Measurements from ENCODE around the gene KRT74. TPM values are rescaled to one million over a fixed set of nuclear protein-coding genes. Genes with fewer than 3 reads are reported as not detected.

KRT74 gene
- total and polyA plus RNA-seq, 4 donors, result not detected

- H3K27ac ChIP-seq (ENCODE audit: low read depth in 1 of 2, low read length in 1 of 2), result no peak overlapping the region
- H3K36me3 ChIP-seq (ENCODE audit: control insufficient read depth in 4 of 4, insufficient read depth in 4 of 4, low read length in 4 of 4), result no peaks in the 10 kb centered on the region
- H3K4me1 ChIP-seq (ENCODE audit: control insufficient read depth in 5 of 5, insufficient read depth in 5 of 5, low read length in 5 of 5), result peaks cover 0 to 29% (median 6%) of the 10 kb centered on the region in 5 donors
- H3K4me3 ChIP-seq, result no peak overlapping the region
- no peaks in the 10 kb centered on the region for H3K27me3 ChIP-seq (ENCODE audit: control insufficient read depth in 3 of 3, insufficient read depth in 3 of 3, low read length in 2 of 3)
- no peak for TF ChIP-seq CTCF (IDR thresholded peaks at IDR 0.05; ENCODE audit: control extremely low read depth, extremely low read depth)
- ATAC-seq (ENCODE audit: insufficient read depth, low FRiP score) (no peak), DNase-seq (no peak)
- H3K9me3 ChIP-seq (ENCODE audit: control insufficient read depth in 4 of 4, insufficient read depth in 3 of 4, low read length in 3 of 4), result no peaks in the 10 kb centered on the region
- H3K9ac ChIP-seq (ENCODE audit: insufficient read depth in 1 of 2, low read length in 2 of 2), result no peak overlapping the region
Measured at GRCh38 chr12:52542157-52542556, 31.5 kb downstream of the KRT74 start.

GRCh38 chr12:52541709-52542108 lies 31.9 kb downstream of the KRT74 start:
- H3K27ac ChIP-seq (ENCODE audit: low read depth in 1 of 2, low read length in 1 of 2), result no peak overlapping the region
- no peaks in the 10 kb centered on the region for H3K27me3 ChIP-seq (ENCODE audit: control insufficient read depth in 3 of 3, insufficient read depth in 3 of 3, low read length in 2 of 3)
- H3K4me3 ChIP-seq, result no peak overlapping the region
- no peaks in the 10 kb centered on the region for H3K9me3 ChIP-seq (ENCODE audit: control insufficient read depth in 4 of 4, insufficient read depth in 3 of 4, low read length in 3 of 4)
- WGBS, 2 donors, result 89 to 91% methylated on average over 5 of the region's 5 CpGs
- H3K4me1 ChIP-seq (ENCODE audit: control insufficient read depth in 5 of 5, insufficient read depth in 5 of 5, low read length in 5 of 5), result peaks cover 0 to 29% (median 6%) of the 10 kb centered on the region in 5 donors
- ATAC-seq (ENCODE audit: insufficient read depth, low FRiP score), result no peak
- no peaks in the 10 kb centered on the region for H3K36me3 ChIP-seq (ENCODE audit: control insufficient read depth in 4 of 4, insufficient read depth in 4 of 4, low read length in 4 of 4)
- H3K9ac ChIP-seq (ENCODE audit: insufficient read depth in 1 of 2, low read length in 2 of 2), result no peak overlapping the region
- no peak for DNase-seq
- no peak for TF ChIP-seq CTCF (IDR thresholded peaks at IDR 0.05; ENCODE audit: control extremely low read depth, extremely low read depth)

GRCh38 chr12:52540531-52540930 lies 33.1 kb downstream of the KRT74 start:
- WGBS, 2 donors, result 94% methylated on average over 7 of the region's 7 CpGs

More at GRCh38 chr12:52540531-52540930, 33.1 kb downstream of the KRT74 start:
- H3K4me1 ChIP-seq (ENCODE audit: control insufficient read depth in 5 of 5, insufficient read depth in 5 of 5, low read length in 5 of 5), result peaks cover 0 to 29% (median 6%) of the 10 kb centered on the region in 5 donors
- H3K4me3 ChIP-seq, result no peak overlapping the region
- no peaks in the 10 kb centered on the region for H3K27me3 ChIP-seq (ENCODE audit: control insufficient read depth in 3 of 3, insufficient read depth in 3 of 3, low read length in 2 of 3)
- DNase-seq (no peak), ATAC-seq (ENCODE audit: insufficient read depth, low FRiP score) (no peak)
- H3K9me3 ChIP-seq (ENCODE audit: control insufficient read depth in 4 of 4, insufficient read depth in 3 of 4, low read length in 3 of 4), result no peaks in the 10 kb centered on the region
- H3K27ac ChIP-seq (ENCODE audit: low read depth in 1 of 2, low read length in 1 of 2), result no peak overlapping the region
- no peak overlapping the region for H3K9ac ChIP-seq (ENCODE audit: insufficient read depth in 1 of 2, low read length in 2 of 2)
- no peak for TF ChIP-seq CTCF (IDR thresholded peaks at IDR 0.05; ENCODE audit: control extremely low read depth, extremely low read depth)
- no peaks in the 10 kb centered on the region for H3K36me3 ChIP-seq (ENCODE audit: control insufficient read depth in 4 of 4, insufficient read depth in 4 of 4, low read length in 4 of 4)
